Ovary (tissue), 9 donors: Measurements from ENCODE around the gene BAZ2B. TPM values are rescaled to one million over a fixed set of nuclear protein-coding genes. Genes with fewer than 3 reads are reported as not detected.
"Not testable (repeated sequence)": the region's sequence is repeated elsewhere in the genome, so short reads cannot be mapped to it uniquely, and the experiment has no call there.

Source experiments
- DNase-seq, 5 donors: peaks; one replicate each; pipeline ENCODE4 v3.0.0-alpha.2; 2019 to 2020
- H3K27ac ChIP-seq, 2 donors: fragments of 200-600 bp; one replicate each; pipeline versions ENCODE4 v1.5.1 to v1.8.0; 2019 to 2022
- H3K27me3 ChIP-seq: fragments of 200-600 bp; one replicate; pipeline ENCODE4 v1.8.0; 2022
- H3K36me3 ChIP-seq: fragments of 200-600 bp; sonication (generic); one replicate; pipeline ENCODE4 v1.5.1; 2019
- H3K4me1 ChIP-seq: one replicate; pipeline ENCODE4 v1.8.1; 2013; ENCODE audit warnings: mild to moderate bottlenecking, moderate library complexity; ENCODE audit not compliant: insufficient read depth
- H3K4me3 ChIP-seq: fragments of 200-600 bp; sonication (generic); one replicate; pipeline ENCODE4 v1.5.1; 2017
- H3K9me3 ChIP-seq, 2 donors: fragments of 200-600 bp in 1 of 2; sonication (generic) in 1 of 2; one replicate each; pipeline versions ENCODE4 v1.5.1 to v1.8.1; 2013 to 2019; ENCODE audit warnings: mild to moderate bottlenecking in 1 of 2, moderate library complexity in 1 of 2
- CTCF ChIP-seq, 3 donors: fragments of 450-650 bp in 2 of 3; fragments of 200-600 bp in 1 of 3; IDR thresholded peaks; one replicate each; pipeline versions ENCODE4 v1.5.1 to v1.8.0; 2016 to 2022; ENCODE audit warnings: antibody characterized with exemption in 3 of 3, mild to moderate bottlenecking in 1 of 3
- EP300 ChIP-seq: sonication (generic); formaldehyde crosslinking; IDR thresholded peaks from one replicate; pipeline ENCODE4 v1.6.1; 2017; ENCODE audit warnings: antibody characterized with exemption
- POLR2A ChIP-seq: fragments of 450-650 bp; IDR thresholded peaks from one replicate; pipeline ENCODE4 v1.6.1; 2017; ENCODE audit warnings: antibody characterized with exemption, mild to moderate bottlenecking, moderate library complexity
- WGBS, 3 donors: extraction: QIAGEN DNeasy Blood & Tissue Kit in 1 of 3; methylation state at CpG; one replicate each; pipeline versions ENCODE4 v1.1.5 to v1.1.7; 2013 to 2017; 5-methylcytosine and 5-hydroxymethylcytosine counted together
- intact Hi-C, 4 donors: fragments of 100-400 bp; cut with DNase I; formaldehyde crosslinking; loops; one replicate each; pipeline versions ENCODE4 v1.11.0 to v1.15.1; 2022 to 2023
- polyA plus RNA-seq, 2 donors: library from polyadenylated mRNA; stranded (reverse); fragments of 200-250 nt in 1 of 2; fragments of 350-450 nt in 1 of 2; fragmentation: Illumina TruSeq in 1 of 2; extraction: RNeasy Lipid Tissue Mini Kit (QIAGEN cat#74804) in 1 of 2; gene quantifications; one replicate each; pipeline ENCODE4 v1.2.3, GENCODE V29; 2013 to 2014
- total RNA-seq, 7 donors: library from RNA; depleted of rRNA in 2 of 7; stranded (reverse); fragments of >200 nt in 2 of 7; fragmentation: NEBNext Ultra II Directional in 3 of 7; extraction: Animal tissue kit (Norgen Biotek cat#: 25700) in 3 of 7; gene quantifications; one replicate each; pipeline versions ENCODE4 v1.1.0 to v1.2.4, GENCODE V29; 2016 to 2023
- donor health status: DM: no; HTN: no; CAD: no; lungs with moderate emphysema.
- donor health status: DM: no; HTN: no; CAD: no.
- donor health status: Bipolar disorder and iron deficiency.
- donor health status: DM: yes; HTN: yes; CAD: no.
- donor health status: DM: no; HTN: no; CAD: no.
- donor health status: DM: yes; HTN: yes; CAD: no.

Gene BAZ2B
- total and polyA plus RNA-seq, 9 donors, result 31.8 to 131 (median 99.4) TPM

DNA sequence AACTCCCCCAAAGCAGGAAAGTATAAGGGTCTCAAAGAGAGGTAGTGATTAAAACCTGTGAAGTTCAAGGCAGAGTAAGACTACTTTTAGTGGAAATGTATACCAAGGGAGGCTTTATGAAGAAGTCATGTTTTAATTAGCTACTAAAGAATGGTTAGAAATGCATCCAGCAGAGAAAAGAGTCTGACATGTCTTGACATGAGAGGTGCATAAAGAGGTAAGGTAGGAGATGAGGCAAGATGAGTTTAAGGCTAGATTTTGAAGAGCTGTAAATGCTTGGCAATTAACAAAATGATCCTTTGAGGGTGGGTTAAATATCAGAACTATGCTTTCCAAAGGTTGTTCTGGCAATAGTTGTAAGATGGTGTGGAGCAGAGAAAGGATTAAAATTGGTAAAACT lies 241.1 kb downstream of the BAZ2B start:
- no peaks in the 10 kb centered on the region for H3K4me1 ChIP-seq
- H3K27me3 ChIP-seq, result no peaks in the 10 kb centered on the region
- H3K4me3 ChIP-seq, result no peak overlapping the region
- no peak for DNase-seq
- intact Hi-C loops, result no loop called here
- TF ChIP-seq POLR2A (no peak), EP300 (no peak), CTCF (IDR thresholded peaks at IDR 0.05) (no peak)
- H3K36me3 ChIP-seq, result no peaks in the 10 kb centered on the region
- H3K9me3 ChIP-seq, result no peaks in the 10 kb centered on the region
- H3K27ac ChIP-seq, result no peak overlapping the region

DNA sequence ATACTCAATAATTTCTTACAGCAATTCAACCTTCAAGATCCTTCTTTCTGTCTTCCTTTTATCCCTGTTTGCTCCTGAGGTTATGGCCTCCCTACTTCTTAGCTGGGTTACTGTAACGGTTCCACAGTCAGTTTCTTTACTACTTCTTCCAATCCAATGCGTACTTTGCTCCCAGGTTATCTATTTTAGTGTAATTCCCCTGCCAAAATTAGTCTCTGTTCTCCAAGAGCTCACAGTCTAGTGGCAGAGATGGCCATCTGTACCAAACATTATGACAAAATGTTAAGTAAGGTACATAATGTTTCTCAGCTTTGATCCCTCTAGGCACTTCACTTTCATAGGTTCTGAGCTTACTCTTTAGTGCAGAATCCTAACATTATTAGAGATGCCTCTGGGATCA lies 244.8 kb downstream of the BAZ2B start:
- Histone ChIP-seq H3K4me3 (no peak overlapping the region), H3K36me3 (no peaks in the 10 kb centered on the region), H3K27ac (no peak overlapping the region), H3K27me3 (no peaks in the 10 kb centered on the region), H3K4me1 (no peaks in the 10 kb centered on the region), H3K9me3 (no peaks in the 10 kb centered on the region)
- 49 to 73% (median 72%) methylated on average over 2 of the region's 2 CpGs for WGBS, 3 donors
- no peak for DNase-seq
- intact Hi-C loops, result no loop called here
- TF ChIP-seq EP300 (no peak), POLR2A (no peak), CTCF (IDR thresholded peaks at IDR 0.05) (no peak)

- 94 to 99% (median 95%) methylated on average over 3 of the region's 3 CpGs for WGBS, 3 donors
These were observed 249.8 kb downstream of the BAZ2B start for GRCh38 chr2:159366538-159366937.

GRCh38 chr2:159362816-159363251 lies 253.5 kb downstream of the BAZ2B start:
- WGBS, 3 donors, result 90 to 98% (median 95%) methylated on average over 2 of the region's 2 CpGs
- no peak for TF ChIP-seq CTCF (IDR thresholded peaks at IDR 0.05)
- TF ChIP-seq POLR2A, result no peak
- no peak for TF ChIP-seq EP300
- Histone ChIP-seq H3K36me3 (no peaks in the 10 kb centered on the region), H3K4me3 (no peak overlapping the region), H3K27ac (no peak overlapping the region), H3K9me3 (no peaks in the 10 kb centered on the region), H3K27me3 (no peaks in the 10 kb centered on the region), H3K4me1 (no peaks in the 10 kb centered on the region)
- no peak for DNase-seq
- intact Hi-C loops, result no loop called here

More at GRCh38 chr2:159366538-159366937, 249.8 kb downstream of the BAZ2B start:
- Histone ChIP-seq H3K4me3 (no peak overlapping the region), H3K9me3 (no peaks in the 10 kb centered on the region), H3K27ac (no peak overlapping the region), H3K36me3 (no peaks in the 10 kb centered on the region), H3K4me1 (no peaks in the 10 kb centered on the region), H3K27me3 (no peaks in the 10 kb centered on the region)
- DNase-seq, result no peak
- intact Hi-C loops, result no loop called here
- TF ChIP-seq EP300 (no peak), CTCF (IDR thresholded peaks at IDR 0.05) (no peak), POLR2A (no peak)

DNA sequence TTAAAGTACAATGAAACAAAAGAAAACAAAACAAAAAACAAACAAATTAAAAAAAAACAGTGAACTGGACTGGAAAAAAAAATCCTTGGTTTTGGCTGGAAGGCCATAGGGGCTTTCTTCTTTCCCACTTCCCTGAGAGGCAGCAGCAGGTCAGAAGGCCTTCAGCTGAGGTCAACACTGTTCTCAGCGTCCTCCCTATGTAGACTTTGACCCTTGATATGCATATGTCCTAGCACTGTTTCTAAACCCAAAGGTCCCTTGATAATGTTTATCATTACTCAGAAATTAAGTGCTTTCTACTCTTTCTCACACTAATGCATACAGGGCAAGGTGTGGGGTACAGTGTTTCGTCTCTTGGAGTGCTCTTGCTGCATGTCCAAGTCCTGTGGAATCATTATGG lies 254.3 kb downstream of the BAZ2B start:
- no peaks in the 10 kb centered on the region for H3K9me3 ChIP-seq
- H3K36me3 ChIP-seq, result no peaks in the 10 kb centered on the region
- no peak overlapping the region for H3K27ac ChIP-seq
- TF ChIP-seq EP300 (no peak), CTCF (IDR thresholded peaks at IDR 0.05) (no peak), POLR2A (no peak)
- 92 to 94% (median 94%) methylated on average over 2 of the region's 2 CpGs for WGBS, 3 donors
- no peak for DNase-seq
- intact Hi-C loops, result no loop called here
- H3K4me3 ChIP-seq, result no peak overlapping the region
- H3K27me3 ChIP-seq, result no peaks in the 10 kb centered on the region
- H3K4me1 ChIP-seq, result no peaks in the 10 kb centered on the region

GRCh38 chr2:159361603-159362002 lies 254.7 kb downstream of the BAZ2B start:
- H3K9me3 ChIP-seq, H3K4me1 ChIP-seq, H3K36me3 ChIP-seq, H3K27me3 ChIP-seq, H3K4me3 ChIP-seq, intact Hi-C loops, DNase-seq, H3K27ac ChIP-seq: not testable (repeated sequence)
- 94 to 99% (median 98%) methylated on average over 3 of the region's 3 CpGs for WGBS, 3 donors
